HG03280 (cell line): Measurements from ENCODE around the gene RIMKLA.

Experiments used
- ATAC-seq: cut with Tn5 transposase; IDR thresholded peaks from one replicate; pipeline ENCODE4 v1.9.1; 2021; ENCODE audit warnings: mild to moderate bottlenecking, moderate library complexity; ENCODE audit not compliant: unreplicated experiment

Gene RIMKLA

DNA sequence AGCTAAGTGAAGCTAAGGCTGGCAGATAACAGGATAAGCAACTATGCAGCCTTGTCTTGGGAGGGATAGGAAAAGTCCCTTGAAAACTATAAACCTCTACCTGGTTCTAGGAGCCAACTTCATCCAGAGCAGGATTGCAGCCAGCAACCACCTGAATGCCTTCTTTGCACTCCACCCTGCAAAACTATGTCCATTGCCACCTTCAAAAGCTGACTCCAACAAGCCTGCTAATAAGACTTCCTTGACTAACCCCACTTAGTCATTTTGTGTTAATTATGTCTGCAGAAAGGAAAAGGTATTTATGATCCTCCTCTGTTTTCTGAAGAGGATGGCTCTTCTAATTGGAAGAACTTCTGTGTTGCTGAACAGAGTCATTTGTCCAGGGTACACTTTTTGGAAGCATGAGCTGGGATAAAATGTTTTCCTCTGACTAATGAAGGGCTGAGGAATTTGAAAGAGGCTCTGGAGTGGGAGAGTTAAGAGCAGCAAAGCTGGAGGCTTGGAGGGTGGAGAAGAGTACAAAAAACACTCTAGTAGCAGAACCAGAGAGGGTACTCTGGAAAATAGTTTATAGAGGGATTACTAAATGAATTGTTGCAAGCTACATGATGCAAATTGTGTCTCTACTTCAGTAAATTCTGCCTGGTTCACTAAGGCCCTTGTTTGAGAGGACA, 9.6 kb upstream of the RIMKLA start:
- ATAC-seq: no peak

GRCh38 chr1:42372796-42373195, 7.8 kb upstream of the RIMKLA start:
- ATAC-seq: no peak

DNA sequence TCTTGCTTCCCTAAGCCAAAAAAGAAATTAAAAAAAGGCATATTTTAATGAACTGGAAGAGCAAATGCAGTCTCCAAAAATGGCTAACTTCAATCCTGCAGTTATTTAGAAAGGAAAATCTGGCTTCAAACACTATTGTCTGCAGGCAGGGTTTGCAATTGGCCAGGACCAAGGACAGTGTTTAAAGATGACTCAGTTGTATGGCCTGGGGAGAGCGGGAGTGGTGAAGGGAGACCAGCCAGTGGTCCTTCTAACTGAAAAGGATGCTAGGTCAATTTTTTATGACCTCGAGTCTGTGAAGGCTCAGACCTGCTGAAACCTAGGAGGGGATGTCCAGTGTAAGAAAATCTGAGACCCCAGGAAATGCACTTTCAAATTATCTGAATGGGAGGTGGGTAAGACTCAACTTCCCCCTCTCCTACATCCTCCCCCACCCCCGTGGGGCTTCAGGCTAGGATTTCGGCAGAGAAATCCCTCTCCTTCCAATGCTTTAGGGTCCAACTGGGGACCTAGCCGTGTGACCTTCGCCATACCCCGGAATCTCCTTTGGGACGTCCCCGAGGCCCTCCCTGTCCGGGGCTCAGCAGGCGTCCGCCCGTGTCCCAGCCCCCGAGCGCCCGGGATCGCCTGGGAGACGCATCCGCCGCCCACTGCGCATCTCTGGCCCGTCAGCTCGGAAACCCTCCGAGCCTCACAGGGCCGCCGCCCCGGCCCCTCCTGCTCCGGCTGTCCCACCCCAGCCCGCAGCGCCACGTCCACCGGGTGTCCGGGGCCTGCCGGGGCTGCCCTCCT, 602 bp upstream of the RIMKLA start:
- peak; percentile 42 for ATAC-seq

- no peak for ATAC-seq
These were observed 685 bp downstream of the RIMKLA start for GRCh38 chr1:42381280-42381673.

GRCh38 chr1:42385283-42385682, 4.7 kb downstream of the RIMKLA start:
- no peak for ATAC-seq

DNA sequence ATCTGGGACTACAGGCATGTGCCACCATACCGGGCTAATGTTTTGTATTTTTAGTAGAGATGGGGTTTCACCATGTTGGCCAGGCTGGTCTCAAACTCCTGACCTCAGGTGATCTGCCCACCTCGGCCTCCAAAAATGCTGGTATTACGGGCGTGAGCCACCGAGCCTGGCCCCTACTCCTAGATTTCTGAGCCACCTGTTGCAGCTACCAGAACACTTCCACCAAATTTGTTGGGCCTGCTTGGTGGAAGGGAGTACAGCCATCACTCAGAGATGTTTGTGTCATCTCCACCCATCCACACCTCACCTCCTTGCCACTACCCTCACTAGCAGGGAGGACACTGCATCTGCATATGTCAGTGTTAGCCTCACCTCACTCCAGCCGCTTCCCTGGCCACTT, 5.5 kb downstream of the RIMKLA start:
- no peak for ATAC-seq

GRCh38 chr1:42392255-42392654, 11.7 kb downstream of the RIMKLA start:
- no peak for ATAC-seq

GRCh38 chr1:42392967-42393848, 12.6 kb downstream of the RIMKLA start:
- no peak for ATAC-seq

GRCh38 chr1:42399315-42400100, 18.9 kb downstream of the RIMKLA start:
- ATAC-seq: no peak

- no peak for ATAC-seq
These were observed 23.3 kb downstream of the RIMKLA start for GRCh38 chr1:42403880-42404400.

DNA sequence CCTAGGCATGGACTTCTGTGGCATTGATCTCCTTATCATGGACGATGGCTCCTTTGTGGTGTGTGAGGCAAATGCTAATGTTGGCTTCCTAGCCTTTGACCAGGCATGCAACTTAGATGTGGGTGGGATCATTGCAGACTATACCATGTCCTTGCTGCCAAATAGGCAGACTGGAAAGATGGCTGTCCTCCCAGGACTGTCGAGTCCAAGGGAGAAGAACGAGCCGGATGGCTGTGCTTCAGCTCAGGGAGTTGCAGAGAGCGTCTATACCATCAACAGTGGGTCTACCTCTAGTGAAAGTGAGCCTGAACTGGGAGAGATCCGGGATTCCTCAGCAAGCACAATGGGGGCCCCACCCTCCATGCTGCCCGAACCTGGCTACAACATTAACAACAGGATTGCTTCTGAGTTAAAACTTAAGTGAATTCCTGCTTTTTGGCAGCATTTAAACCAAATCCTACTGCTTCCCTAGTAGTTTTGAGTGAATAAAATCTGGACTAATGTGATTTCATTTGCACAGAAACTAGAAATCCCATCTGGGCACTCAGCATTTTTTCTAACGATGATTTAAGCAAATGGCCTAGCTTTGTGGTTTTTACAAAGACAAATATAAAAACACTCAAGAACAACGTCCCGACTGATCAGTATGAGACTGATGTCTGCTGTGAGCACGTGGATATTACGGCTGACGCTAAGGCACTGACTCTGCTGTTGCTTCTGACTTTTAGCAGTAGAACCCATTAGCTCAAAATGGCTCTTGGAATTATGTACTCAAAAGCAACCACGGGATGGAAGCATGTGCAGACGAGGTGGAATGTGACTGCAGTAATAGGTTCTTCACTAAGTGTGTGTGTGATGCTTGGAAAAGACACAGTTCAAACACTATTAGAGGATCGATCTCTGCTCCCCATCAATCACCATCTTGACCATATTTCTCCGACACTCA, 34.2 kb downstream of the RIMKLA start:
- no peak for ATAC-seq

- ATAC-seq: no peak
These were observed 36.6 kb downstream of the RIMKLA start for GRCh38 chr1:42417166-42417565.

- ATAC-seq: no peak
These were observed 37.9 kb downstream of the RIMKLA start for GRCh38 chr1:42418516-42418915.

DNA sequence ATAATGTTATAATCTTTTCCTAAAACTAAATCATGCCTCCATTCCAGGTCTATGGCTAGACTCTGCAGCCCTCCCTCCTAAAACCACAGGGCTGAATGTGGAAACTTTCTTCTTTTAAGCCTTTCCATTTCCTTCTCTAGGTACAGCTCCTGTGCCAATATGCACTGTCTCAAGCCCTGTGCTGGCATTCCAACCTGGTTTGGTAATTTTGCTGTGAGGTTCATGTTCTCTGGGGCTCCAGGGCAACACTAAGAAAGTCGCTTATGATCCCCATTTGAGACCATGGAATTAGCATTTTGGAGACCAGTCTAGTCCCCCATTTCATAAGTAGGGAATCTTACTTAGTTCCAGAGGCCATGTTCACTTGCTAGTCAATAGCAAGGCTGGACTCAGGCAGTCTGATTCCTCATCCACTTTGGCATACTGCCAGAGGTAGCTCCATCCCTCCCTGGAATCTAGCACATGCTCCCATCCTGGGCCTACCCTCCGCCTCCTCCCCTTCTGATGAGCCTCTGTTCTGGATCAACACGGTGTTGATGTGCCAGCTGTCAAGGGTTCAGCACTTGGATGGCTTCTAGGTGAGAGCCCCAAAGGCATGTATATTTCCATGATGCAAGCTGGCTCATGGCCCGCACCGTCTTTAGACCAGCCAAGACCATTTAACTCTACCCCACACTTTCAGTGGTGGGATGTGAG, 38.7 kb downstream of the RIMKLA start:
- no peak for ATAC-seq

- ATAC-seq: no peak
These were observed 39.5 kb downstream of the RIMKLA start for GRCh38 chr1:42420121-42420520.

GRCh38 chr1:42420911-42421585, 40.5 kb downstream of the RIMKLA start:
- ATAC-seq: no peak

- ATAC-seq: no peak
These were observed 42.1 kb downstream of the RIMKLA start for GRCh38 chr1:42422737-42423136.

DNA sequence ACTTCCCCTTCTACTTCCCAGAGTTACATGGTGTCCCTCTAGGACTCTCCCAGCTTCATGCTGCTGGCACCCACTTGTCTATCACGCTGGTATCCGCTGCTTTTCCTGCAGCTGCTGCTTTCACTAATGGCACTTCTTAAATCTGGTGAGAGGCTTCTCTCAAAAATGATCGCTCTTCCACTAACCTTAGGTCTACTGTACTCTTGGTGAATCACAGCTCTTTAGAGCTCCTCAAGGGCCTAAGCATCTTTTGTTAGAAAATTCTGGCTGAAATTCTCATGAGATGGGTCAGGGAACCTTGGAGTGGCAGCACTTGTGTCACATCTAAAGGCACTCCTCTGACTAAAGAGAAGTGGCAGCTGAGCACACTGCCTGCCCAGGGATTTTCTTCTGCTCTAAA, 43.1 kb downstream of the RIMKLA start:
- no peak for ATAC-seq
